ENCODE measurements around the gene CAV2.

The CAV2 gene

GRCh38 chr7:116532102-116532688 lies 32.7 kb downstream of the CAV2 start:
- Histone ChIP-seq H3K4me3 (ENCODE audit: low read depth, low read length) (no peak overlapping the region), H3K4me1 (no peaks in the 10 kb centered on the region)

GRCh38 chr7:116534790-116535189 lies 35.3 kb downstream of the CAV2 start:
- H3K9ac ChIP-seq: no peak overlapping the region
- H3K4me3 ChIP-seq (ENCODE audit: low read depth, low read length): no peak overlapping the region
- H3K4me2 ChIP-seq (ENCODE audit: low read length): no peak overlapping the region
- no peak for TF ChIP-seq CTCF (IDR thresholded peaks at IDR 0.05)
- no peak overlapping the region for H2AFZ ChIP-seq
- no peaks in the 10 kb centered on the region for H3K79me2 ChIP-seq
- no peaks in the 10 kb centered on the region for H3K9me3 ChIP-seq (ENCODE audit: control insufficient read depth, low read length)
- no peaks in the 10 kb centered on the region for H3K36me3 ChIP-seq (ENCODE audit: control insufficient read depth, insufficient read depth, low read length)
- H3K27ac ChIP-seq: no peak overlapping the region
- H3K27me3 ChIP-seq (ENCODE audit: control insufficient read depth, insufficient read depth, low read length): no peaks in the 10 kb centered on the region
- no peaks in the 10 kb centered on the region for H3K4me1 ChIP-seq

More at GRCh38 chr7:116532102-116532688, 32.7 kb downstream of the CAV2 start:
- H3K27ac ChIP-seq: no peak overlapping the region
- H3K4me2 ChIP-seq (ENCODE audit: low read length): no peak overlapping the region
- no peak overlapping the region for H3K9ac ChIP-seq
- H3K27me3 ChIP-seq (ENCODE audit: control insufficient read depth, insufficient read depth, low read length): no peaks in the 10 kb centered on the region
- no peaks in the 10 kb centered on the region for H3K79me2 ChIP-seq
- H3K36me3 ChIP-seq (ENCODE audit: control insufficient read depth, insufficient read depth, low read length): no peaks in the 10 kb centered on the region
- H2AFZ ChIP-seq: no peak overlapping the region
- TF ChIP-seq CTCF (IDR thresholded peaks at IDR 0.05): no peak
- no peaks in the 10 kb centered on the region for H3K9me3 ChIP-seq (ENCODE audit: control insufficient read depth, low read length)

- Histone ChIP-seq H3K4me2 (ENCODE audit: low read length) (no peak overlapping the region), H3K4me1 (no peaks in the 10 kb centered on the region), H3K36me3 (ENCODE audit: control insufficient read depth, insufficient read depth, low read length) (no peaks in the 10 kb centered on the region), H3K79me2 (no peaks in the 10 kb centered on the region), H3K9me3 (ENCODE audit: control insufficient read depth, low read length) (no peaks in the 10 kb centered on the region), H3K27ac (no peak overlapping the region), H3K9ac (no peak overlapping the region), H2AFZ (no peak overlapping the region), H3K4me3 (ENCODE audit: low read depth, low read length) (no peak overlapping the region), H3K27me3 (ENCODE audit: control insufficient read depth, insufficient read depth, low read length) (no peaks in the 10 kb centered on the region)
- no peak for TF ChIP-seq CTCF (IDR thresholded peaks at IDR 0.05)
These were observed 35.9 kb downstream of the CAV2 start for GRCh38 chr7:116535416-116535815.

GRCh38 chr7:116538138-116538537 lies 38.6 kb downstream of the CAV2 start:
- H3K4me1 ChIP-seq: no peaks in the 10 kb centered on the region
- H3K4me3 ChIP-seq (ENCODE audit: low read depth, low read length): no peak overlapping the region
- no peaks in the 10 kb centered on the region for H3K27me3 ChIP-seq (ENCODE audit: control insufficient read depth, insufficient read depth, low read length)
- H3K79me2 ChIP-seq: no peaks in the 10 kb centered on the region
- H2AFZ ChIP-seq: no peak overlapping the region
- H3K27ac ChIP-seq: no peak overlapping the region
- H3K36me3 ChIP-seq (ENCODE audit: control insufficient read depth, insufficient read depth, low read length): no peaks in the 10 kb centered on the region
- no peak for TF ChIP-seq CTCF (IDR thresholded peaks at IDR 0.05)
- no peaks in the 10 kb centered on the region for H3K9me3 ChIP-seq (ENCODE audit: control insufficient read depth, low read length)
- no peak overlapping the region for H3K4me2 ChIP-seq (ENCODE audit: low read length)
- H3K9ac ChIP-seq: no peak overlapping the region

GRCh38 chr7:116539879-116540278 lies 40.3 kb downstream of the CAV2 start:
- H3K4me1 ChIP-seq: no peaks in the 10 kb centered on the region
- H3K9me3 ChIP-seq (ENCODE audit: control insufficient read depth, low read length): no peaks in the 10 kb centered on the region
- no peaks in the 10 kb centered on the region for H3K79me2 ChIP-seq
- H3K4me2 ChIP-seq (ENCODE audit: low read length): no peak overlapping the region
- TF ChIP-seq CTCF (IDR thresholded peaks at IDR 0.05): no peak
- no peak overlapping the region for H2AFZ ChIP-seq
- no peak overlapping the region for H3K4me3 ChIP-seq (ENCODE audit: low read depth, low read length)
- no peaks in the 10 kb centered on the region for H3K27me3 ChIP-seq (ENCODE audit: control insufficient read depth, insufficient read depth, low read length)
- no peaks in the 10 kb centered on the region for H3K36me3 ChIP-seq (ENCODE audit: control insufficient read depth, insufficient read depth, low read length)
- no peak overlapping the region for H3K27ac ChIP-seq
- no peak overlapping the region for H3K9ac ChIP-seq

All from parathyroid adenoma (tissue), 2 donors.